Astrocyte of the spinal cord (primary cell): ENCODE results near the gene C7orf33.

ENCODE experiments used
- DNase-seq: peaks from one replicate; pipeline ENCODE4 v3.0.0; 2011; ENCODE audit warnings: low read depth, low spot score
- H3K4me3 ChIP-seq: 2 replicates; pipeline ENCODE4 v1.5.1; 2011; ENCODE audit warnings: low read depth, mild to moderate bottlenecking, low read length, moderate library complexity
- CTCF ChIP-seq: IDR thresholded peaks from 2 replicates; pipeline ENCODE4 v1.5.1; 2012; ENCODE audit warnings: low read depth, mild to moderate bottlenecking, low read length, inconsistent platforms
- in situ Hi-C: cut with HindIII; loops from 2 replicates; pipeline ENCODE4 v1.10.0; 2017; ENCODE audit warnings: low sequenced_read_pairs

C7orf33 gene

DNA sequence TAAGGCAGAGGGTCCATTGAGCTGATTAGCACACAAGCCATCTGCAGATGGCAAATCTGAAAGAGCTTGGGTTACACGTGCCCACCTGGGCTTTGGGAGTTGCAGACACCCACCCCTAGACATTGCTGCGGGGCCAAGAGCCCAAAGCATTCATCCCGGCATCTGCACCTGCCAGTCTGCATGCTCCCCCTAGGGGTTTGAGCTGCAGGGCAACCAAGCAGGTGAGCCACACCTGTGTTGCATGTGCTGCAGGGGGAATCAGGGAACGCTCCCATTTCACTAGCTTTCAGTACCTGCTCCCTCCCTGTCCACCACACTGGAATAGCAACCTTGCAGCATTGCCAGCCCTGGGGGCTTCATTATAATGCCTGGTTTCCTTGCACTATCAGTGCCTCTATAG, 21.1 kb downstream of the C7orf33 start:
- no peak for TF ChIP-seq CTCF
- in situ Hi-C loops = no loop called here
- H3K4me3 ChIP-seq = no peak overlapping the region
- no peak for DNase-seq

DNA sequence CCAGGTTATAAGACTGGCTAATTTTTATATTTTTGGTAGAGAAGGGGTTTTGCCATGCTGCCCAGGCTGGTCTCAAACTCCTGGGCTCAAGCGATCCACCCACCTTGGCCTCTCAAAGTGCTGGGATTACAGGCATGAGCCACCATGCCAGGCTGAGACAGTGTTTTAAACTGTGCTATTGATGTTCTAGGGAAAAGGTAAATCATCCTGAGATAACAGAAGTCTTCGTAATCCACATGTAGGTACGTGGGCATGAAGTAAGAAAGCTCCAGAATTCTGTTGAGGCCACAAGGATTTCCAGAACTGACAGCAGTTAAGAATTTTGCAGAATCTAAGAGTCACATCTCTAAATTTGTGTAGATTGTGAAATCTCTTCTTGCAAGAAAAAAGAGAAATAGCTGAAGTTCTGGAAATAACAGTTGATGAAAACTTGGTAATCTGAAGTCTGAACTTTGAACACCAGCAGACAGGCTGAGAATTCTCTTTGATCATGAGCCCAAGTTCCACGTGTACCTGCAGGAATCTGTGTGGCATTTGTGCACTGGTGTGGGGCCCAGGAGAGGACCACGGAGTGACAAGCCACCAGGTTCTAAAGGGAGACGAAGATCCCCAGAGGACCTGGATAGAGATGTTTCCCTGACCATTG, 24.6 kb downstream of the C7orf33 start:
- no peak for DNase-seq
- no peak for TF ChIP-seq CTCF
- in situ Hi-C loops = no loop called here
- no peak overlapping the region for H3K4me3 ChIP-seq

DNA sequence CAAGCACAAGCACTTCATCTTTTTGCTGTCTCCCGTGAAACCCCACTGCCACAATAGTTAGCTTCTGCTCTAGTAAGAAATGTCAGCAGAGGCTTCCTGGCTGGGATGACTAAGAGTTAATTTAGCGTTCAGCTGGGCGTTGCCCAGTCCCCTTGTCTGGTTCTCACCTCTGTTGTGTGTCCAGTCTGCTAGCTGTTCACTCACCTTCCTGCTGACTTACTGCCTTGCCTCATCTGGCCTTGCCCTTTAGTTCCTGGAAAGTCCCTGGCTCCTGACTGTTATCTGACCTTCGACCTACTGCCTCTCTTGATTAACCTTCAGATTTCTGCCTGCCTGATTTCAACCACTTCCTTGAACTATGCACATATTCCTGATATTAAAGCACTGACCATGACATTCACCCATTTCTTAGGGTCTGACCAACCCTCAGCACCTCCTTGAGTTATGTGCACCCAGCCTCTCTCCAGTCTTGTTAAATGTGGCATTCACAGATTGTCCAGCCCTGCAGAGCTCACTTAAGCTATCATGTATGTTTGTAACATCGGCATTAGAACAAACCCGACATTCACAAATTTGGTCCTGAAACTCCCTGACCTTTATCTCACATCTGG, 30.3 kb downstream of the C7orf33 start:
- TF ChIP-seq CTCF = no peak
- in situ Hi-C loops = no loop called here
- no peak overlapping the region for H3K4me3 ChIP-seq
- DNase-seq = no peak

GRCh38 chr7:148621563-148621962, 31.0 kb downstream of the C7orf33 start:
- in situ Hi-C loops = no loop called here
- DNase-seq = no peak
- H3K4me3 ChIP-seq = no peak overlapping the region
- no peak for TF ChIP-seq CTCF

DNA sequence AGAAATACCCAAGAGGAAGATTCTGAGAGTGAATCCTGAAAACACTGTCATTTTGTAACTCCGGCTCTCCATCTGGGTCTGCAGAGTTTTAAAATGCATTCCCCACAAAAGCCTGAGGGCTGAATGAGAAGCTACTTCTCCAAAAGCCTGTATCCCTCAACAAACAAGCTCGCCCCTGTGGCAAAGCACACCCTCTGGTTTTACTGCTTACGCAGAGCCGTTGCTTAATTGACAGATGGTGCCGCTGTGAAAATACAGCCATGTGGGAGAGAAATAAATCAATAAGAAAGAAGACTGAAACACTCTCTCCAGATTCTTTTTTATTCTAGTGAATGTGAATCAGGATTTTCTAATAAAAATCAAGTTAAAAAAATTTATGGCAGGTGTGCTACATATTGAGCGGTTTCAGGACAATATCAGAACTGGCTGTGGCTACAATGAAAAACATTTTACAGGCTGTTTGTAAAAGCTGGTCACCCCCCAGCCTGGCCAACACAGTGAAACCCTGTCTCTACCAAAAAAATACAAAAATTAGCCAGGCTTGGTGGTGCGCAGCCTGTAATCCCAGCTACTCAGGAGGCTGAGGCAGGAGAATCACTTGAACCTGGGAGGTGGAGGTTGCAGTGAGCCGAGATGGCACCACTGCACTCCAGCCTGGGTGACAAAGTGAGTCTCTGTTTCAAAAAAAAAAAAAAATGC, 32.5 kb downstream of the C7orf33 start:
- no peak for TF ChIP-seq CTCF
- no peak overlapping the region for H3K4me3 ChIP-seq
- in situ Hi-C loops = no loop called here
- DNase-seq = no peak

DNA sequence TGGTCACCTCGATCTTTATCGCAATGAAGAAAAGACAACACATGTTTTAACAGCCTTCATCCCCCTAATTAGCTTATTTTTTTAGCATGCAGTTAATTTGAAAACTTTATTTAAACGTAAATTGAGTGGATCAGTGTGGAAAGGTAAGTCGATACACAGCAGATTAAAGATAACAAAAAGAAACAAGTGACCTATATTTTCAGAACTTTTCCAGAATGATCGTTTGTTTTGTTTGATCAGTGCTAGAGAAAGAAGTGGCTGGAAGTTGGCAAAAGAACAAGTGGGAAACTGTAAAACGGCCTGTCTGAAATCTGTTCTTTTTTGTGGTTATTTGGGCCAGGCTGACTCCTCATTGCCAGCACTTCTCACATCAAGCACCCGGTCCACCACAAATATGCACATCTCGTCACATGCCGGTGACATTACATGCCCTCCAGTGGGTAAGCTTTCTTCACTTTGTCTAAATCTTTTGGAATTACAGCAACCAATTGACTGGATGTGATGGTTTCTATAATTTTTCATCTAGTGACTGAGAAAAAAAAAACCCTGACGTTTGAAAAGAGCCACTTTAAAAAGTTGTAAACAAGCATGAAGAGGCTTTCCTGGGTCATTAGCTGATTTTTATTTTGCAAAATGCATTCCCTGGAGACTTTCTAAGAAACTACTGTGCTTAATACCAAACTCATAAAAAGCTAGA, 33.2 kb downstream of the C7orf33 start:
- in situ Hi-C loops = no loop called here
- DNase-seq = peak; percentile 73
- no peak for TF ChIP-seq CTCF
- H3K4me3 ChIP-seq = no peak overlapping the region
